ENCODE measurements around the gene ESF1. TPM values are rescaled to one million over a fixed set of nuclear protein-coding genes. Genes with fewer than 3 reads are reported as not detected.

Gene ESF1
- total and polyA plus RNA-seq, 2 experiments from 2014 or later: 6.8 to 9.3 TPM

GRCh38 chr20:13784271-13784892 is 337 bp downstream of the ESF1 start:
- H3K27ac ChIP-seq: peak overlapping the region; percentile 96
- DNase-seq (ENCODE audit: low spot score): no peak
- H3K9me2 ChIP-seq (replicated peaks; ENCODE audit: insufficient read depth): no peaks in the 10 kb centered on the region
- H3K79me2 ChIP-seq: peaks cover 66% of the 10 kb centered on the region
- no peaks in the 10 kb centered on the region for H4K20me1 ChIP-seq (ENCODE audit: insufficient read depth, poor library complexity, severe bottlenecking)
- peaks cover 25% of the 10 kb centered on the region for H3K4me1 ChIP-seq (ENCODE audit: insufficient read depth)
- peak overlapping the region; percentile 81 for H2AFZ ChIP-seq
- H3K27me3 ChIP-seq: no peaks in the 10 kb centered on the region
- no peaks in the 10 kb centered on the region for H3K36me3 ChIP-seq (replicated peaks; ENCODE audit: insufficient read depth, low read depth)
- H3K4me2 ChIP-seq: peak overlapping the region; percentile 78
- TF ChIP-seq EZH2phosphoT487 (IDR thresholded peaks at IDR 0.05; ENCODE audit: low read depth, severe bottlenecking, unreplicated experiment): no peak
- TF ChIP-seq CTCF (IDR thresholded peaks at IDR 0.05; ENCODE audit: poor library complexity): no peak
- TF ChIP-seq EZH2 (IDR thresholded peaks at IDR 0.05; ENCODE audit: borderline replicate concordance): no peak
- no peaks in the 10 kb centered on the region for H3K9me3 ChIP-seq (ENCODE audit: low read depth)
- H3K4me3 ChIP-seq: peak overlapping the region; percentile 47
- WGBS (ENCODE audit: low lambda C conversion rate, missing lambda C conversion rate): under 1% methylated on average over 22 of the region's 26 CpGs

- Histone ChIP-seq H3K27ac (no peak overlapping the region), H2AFZ (no peak overlapping the region), H3K79me2 (peaks cover 66% of the 10 kb centered on the region), H3K9me2 (replicated peaks; ENCODE audit: insufficient read depth) (no peaks in the 10 kb centered on the region), H4K20me1 (ENCODE audit: insufficient read depth, poor library complexity, severe bottlenecking) (no peaks in the 10 kb centered on the region), H3K4me1 (ENCODE audit: insufficient read depth) (peaks cover 25% of the 10 kb centered on the region), H3K4me3 (peak overlapping the region; percentile 47), H3K36me3 (replicated peaks; ENCODE audit: insufficient read depth, low read depth) (no peaks in the 10 kb centered on the region), H3K9me3 (ENCODE audit: low read depth) (no peaks in the 10 kb centered on the region), H3K27me3 (no peaks in the 10 kb centered on the region), H3K4me2 (peak overlapping the region; percentile 78)
- WGBS (ENCODE audit: low lambda C conversion rate, missing lambda C conversion rate): 90% methylated on average over 13 of the region's 13 CpGs
- TF ChIP-seq CTCF (IDR thresholded peaks at IDR 0.05; ENCODE audit: poor library complexity) (no peak), EZH2phosphoT487 (IDR thresholded peaks at IDR 0.05; ENCODE audit: low read depth, severe bottlenecking, unreplicated experiment) (no peak), EZH2 (IDR thresholded peaks at IDR 0.05; ENCODE audit: borderline replicate concordance) (no peak)
- no peak for DNase-seq (ENCODE audit: low spot score)
Measured at GRCh38 chr20:13783528-13783927, 1.2 kb downstream of the ESF1 start.

GRCh38 chr20:13778827-13779226 is 5.9 kb downstream of the ESF1 start:
- H3K27me3 ChIP-seq: no peaks in the 10 kb centered on the region
- no peak overlapping the region for H3K4me2 ChIP-seq
- whole genome bisulfite sequencing (ENCODE audit: low lambda C conversion rate, missing lambda C conversion rate): 94% methylated on average over 3 of the region's 3 CpGs
- H3K27ac ChIP-seq: no peak overlapping the region
- no peak overlapping the region for H2AFZ ChIP-seq
- no peak for DNase-seq (ENCODE audit: low spot score)
- H3K9me3 ChIP-seq (ENCODE audit: low read depth): no peaks in the 10 kb centered on the region
- H3K4me1 ChIP-seq (ENCODE audit: insufficient read depth): peaks cover 5% of the 10 kb centered on the region
- H3K4me3 ChIP-seq: no peak overlapping the region
- TF ChIP-seq CTCF (IDR thresholded peaks at IDR 0.05; ENCODE audit: poor library complexity) (no peak), EZH2 (IDR thresholded peaks at IDR 0.05; ENCODE audit: borderline replicate concordance) (no peak), EZH2phosphoT487 (IDR thresholded peaks at IDR 0.05; ENCODE audit: low read depth, severe bottlenecking, unreplicated experiment) (no peak)
- H3K36me3 ChIP-seq (replicated peaks; ENCODE audit: insufficient read depth, low read depth): no peaks in the 10 kb centered on the region
- no peaks in the 10 kb centered on the region for H3K9me2 ChIP-seq (replicated peaks; ENCODE audit: insufficient read depth)
- peaks cover 34% of the 10 kb centered on the region for H3K79me2 ChIP-seq
- no peaks in the 10 kb centered on the region for H4K20me1 ChIP-seq (ENCODE audit: insufficient read depth, poor library complexity, severe bottlenecking)
